Stimulated activated CD8-positive, alpha-beta memory T cell treated with anti-CD3 and anti-CD28 coated beads, Interleukin-15, amount 100 ng/mL, for 1 hour (primary cell): ENCODE results near the gene ARL15.
"Not testable (repeated sequence)": the region's sequence is repeated elsewhere in the genome, so short reads cannot be mapped to it uniquely, and the experiment has no call there.

Experiments used
- DNase-seq: peaks from one replicate; pipeline ENCODE4 v3.0.0-alpha.2; 2020; ENCODE audit warnings: low read depth

ARL15 gene

DNA sequence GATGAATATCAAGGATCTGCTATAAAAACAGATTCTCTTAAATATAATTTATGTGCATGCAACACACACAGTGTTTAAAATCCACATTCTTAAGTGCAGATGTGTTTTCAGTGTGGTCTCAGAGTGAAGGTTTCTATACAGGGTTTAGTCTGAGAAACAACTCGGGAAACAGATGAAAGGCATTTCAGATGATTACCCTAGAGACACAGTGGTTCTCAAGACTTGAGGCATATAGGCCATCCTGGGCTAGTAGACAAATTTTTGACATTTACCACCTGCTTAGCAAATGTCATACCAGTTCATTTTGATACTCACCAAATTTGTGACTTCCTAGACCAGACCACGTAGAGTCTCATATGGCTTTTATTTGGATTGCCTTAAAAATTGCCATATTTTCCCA is 216.5 kb downstream of the ARL15 start:
- DNase-seq, result no peak

DNA sequence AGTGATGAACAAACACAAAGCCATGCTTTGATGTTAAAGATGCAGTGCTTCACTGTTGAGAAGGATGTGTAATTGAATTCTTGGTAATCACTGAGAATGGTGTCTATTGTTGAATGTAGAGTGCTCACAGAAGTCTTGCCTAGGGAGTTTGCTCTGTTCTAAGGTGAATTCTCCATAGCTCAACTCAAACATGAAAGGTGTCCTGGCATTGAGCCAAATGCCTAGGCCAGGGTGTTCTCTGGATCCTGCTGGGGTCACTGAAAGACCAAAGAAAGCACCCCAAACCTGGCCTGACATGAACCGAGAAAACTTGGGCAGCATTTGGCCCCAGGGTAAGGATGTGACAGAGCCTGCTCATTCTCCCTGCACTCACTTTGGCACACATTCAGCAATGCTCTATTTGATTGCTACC is 217.3 kb downstream of the ARL15 start:
- DNase-seq, result no peak

DNA sequence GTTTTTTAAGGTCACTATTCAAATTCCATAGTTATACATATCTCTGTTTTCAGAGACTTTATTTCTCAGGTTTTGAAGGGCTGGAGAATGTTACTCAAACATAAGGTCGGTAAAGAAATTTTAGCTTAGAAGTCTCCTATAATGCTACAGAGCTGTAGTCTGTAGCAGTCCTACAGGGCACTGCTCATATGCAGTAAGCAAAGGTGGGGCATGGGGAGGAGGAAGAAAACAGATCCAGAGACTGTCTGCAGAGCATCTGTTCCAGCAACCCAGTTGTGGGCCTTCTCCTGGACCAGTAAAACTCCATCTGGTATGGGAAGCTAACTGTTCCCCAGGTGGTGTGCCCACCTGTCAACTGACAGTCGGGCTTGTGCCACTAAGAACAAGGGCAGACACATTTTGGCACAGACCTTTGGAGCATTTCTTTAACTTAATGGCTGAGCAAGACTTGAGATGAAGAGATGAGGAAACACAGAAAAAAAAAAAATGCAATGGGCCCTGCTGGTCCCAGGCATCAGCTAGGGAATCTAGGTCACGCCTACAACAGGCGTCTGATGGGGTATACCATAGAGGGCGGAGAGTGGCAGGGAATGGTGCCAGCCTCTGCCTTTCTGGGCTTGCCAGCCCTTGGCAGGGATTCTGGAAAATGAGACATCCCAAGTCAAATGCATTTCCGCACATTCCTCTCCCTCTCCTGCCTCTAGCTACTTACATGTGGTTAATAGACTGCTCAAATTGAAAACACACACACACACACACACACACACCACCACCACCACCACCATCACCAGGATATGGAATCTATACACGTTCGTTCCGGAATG is 218.9 kb downstream of the ARL15 start:
- no peak for DNase-seq

DNA sequence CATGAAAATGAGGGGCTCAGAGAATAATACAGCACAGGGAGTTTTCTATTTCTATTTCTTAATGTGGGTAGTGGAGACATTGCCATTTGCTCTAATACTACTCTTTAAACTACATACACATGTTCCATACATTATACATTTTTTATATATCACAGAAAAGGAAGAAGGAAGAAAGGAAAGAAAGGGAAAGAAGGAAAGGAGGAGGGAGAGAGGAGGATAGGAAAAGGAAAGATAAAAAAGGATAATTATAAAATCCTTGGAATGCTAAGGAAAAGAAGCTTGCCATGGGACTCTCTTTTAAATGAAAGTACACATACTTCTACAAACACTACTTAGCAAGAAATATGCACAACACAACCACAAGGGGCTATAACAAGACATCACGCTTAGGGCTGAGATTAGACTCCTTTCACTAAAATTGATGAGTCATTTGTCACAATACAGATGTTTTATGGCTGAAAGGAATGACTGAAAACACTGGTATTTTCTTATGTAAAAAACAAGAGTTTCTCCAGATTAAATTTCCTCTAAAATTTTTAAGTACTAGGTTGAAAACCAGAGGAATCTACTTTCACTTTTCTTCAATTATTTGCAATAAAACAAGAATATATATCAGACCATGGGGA is 219.8 kb downstream of the ARL15 start:
- no peak for DNase-seq

DNA sequence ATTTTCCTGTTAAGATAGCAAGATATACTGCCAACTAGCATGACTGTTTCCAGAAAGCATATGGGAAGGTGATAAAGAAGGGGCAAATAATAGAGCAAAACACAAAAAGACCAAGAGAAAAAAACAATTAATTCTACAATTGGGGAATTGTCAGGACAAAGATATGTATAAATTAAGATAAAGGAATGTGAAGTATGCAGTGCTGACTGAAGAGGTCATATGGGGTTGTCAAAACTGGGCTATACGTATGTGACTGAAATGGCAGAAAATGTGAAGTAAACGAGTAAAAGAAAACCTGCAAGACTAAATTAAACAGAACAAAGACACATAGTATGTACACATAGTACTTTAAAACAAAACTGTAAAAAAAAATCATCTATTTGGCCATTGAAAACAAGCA is 222.3 kb downstream of the ARL15 start:
- no peak for DNase-seq

DNA sequence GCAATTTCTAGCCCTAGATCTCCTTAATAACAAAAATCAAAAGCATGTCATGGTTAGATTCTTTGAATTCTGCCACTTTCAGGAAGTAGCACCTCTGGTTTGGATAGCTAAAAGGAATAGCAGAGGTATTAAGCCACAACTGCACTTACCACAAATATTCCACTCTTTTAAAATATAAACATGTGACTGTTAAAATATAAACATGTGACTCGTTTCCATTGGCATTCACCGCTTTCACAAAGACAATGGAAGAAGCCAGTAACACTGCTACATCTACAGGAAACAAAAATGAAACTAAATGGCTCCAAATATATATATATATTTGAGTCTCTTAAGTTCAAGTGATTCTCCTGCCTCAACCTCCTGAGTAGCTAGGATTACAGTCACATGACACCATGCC is 222.9 kb downstream of the ARL15 start:
- DNase-seq, result no peak

DNA sequence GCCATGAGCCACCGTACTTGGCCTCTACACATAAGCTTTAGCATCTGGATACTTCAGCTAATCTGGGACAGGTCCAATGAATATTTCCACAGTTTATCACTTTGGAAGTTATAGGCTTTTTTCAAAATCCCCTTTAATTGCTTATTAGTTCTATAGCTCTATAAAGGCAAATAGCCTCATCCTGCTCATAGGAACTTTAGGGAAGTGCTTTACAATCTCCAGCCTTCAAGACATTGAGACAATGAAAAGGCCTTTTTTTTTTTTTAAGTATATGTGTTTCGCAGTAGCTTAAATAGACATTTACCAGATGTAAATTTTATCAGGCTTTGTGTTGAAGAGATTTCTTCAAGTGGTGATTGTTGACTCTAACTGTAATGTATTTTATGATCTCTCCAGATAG is 224.2 kb downstream of the ARL15 start:
- no peak for DNase-seq

DNA sequence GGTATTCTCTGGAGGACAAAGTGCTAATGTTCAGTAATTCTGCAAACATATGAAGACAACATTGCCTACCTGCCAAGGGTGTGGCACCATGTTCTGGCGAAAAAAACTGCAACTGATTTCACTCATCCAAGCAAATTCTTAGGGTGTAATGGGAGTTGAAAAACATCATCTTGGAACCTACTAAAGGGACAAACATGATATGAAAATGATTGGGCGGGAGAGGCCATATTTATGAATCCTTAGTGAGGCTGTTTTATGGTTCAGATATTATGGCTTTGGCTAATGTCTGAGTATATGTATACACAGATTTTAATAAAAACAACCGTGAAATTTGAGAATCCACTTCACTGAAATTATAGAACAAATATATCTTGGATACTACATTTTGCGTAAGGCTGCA is 225.7 kb downstream of the ARL15 start:
- DNase-seq, result no peak

DNA sequence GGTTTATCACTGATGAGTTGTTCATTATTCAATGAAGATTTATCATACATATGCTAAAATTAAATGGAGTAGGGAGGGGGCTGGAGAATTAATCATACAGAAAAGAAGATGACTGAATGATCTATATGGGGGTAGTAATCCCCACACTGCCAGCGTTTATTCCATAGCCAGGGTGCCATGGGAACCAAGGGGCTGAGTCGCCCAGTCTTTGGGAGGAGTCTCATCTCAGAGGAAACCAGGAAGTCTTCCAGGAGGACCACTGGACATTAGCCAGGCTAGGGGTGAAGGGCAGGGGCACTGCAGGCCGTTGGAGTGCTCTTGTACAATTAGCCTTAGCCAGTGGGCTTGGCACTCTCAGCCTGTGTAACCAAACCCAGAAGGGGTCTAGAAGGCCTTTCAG is 226.5 kb downstream of the ARL15 start:
- no peak for DNase-seq

DNA sequence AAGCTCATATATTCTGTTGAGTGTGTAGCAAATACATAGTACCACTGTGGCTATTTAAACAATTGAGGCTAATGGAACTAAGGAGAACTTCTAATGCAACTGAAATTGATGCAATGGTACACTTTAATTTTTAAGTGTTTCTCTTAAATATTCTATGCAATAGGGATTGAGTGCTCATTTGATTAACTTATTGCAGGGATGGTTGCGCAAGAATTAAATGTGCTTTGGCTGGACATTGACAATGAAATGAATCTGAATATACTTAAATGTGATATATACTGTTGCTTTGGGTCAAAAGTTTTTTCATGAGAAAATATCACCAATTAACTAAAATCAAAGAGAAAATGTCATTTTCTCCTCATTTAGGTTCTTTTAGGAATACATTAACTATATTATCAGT is 227.1 kb downstream of the ARL15 start:
- DNase-seq, result no peak

DNA sequence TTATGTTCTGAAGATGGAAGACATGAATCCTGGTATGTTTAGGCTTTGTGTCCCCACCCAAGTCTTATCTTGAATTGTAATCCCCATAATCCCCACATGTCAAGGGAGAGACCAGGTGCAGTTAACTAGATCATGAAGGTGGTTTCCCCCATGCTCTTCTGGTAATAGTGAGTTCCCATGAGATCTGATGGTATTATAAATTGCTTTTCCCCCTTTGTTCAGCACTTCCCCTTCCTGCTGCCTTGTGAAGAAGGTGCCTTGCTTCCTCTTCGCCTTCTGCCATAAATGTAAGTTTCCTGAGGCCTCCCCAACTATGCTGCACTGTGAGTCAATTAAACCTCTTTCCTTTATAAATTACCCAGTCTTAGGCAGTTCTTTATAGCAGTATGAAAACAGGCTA is 229.0 kb downstream of the ARL15 start:
- no peak for DNase-seq

DNA sequence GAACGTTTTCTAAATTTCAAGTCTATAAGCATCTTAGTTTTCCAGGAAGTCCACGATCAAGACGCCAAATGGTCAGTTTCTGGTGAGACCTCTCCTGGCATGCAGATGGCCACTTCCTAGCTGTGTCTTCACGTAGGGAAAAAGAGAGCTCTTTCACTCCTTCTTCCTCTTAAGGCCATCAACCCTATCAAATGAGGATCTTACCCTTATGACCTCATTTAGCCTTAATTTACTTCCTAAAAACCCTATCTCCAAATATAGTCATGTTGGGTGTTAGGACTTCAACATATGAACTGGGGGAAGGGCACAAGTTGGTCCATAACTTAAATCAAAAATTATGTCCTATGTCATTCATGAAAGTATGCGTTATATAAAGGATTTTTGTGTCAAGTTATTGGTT is 229.5 kb downstream of the ARL15 start:
- no peak for DNase-seq

DNA sequence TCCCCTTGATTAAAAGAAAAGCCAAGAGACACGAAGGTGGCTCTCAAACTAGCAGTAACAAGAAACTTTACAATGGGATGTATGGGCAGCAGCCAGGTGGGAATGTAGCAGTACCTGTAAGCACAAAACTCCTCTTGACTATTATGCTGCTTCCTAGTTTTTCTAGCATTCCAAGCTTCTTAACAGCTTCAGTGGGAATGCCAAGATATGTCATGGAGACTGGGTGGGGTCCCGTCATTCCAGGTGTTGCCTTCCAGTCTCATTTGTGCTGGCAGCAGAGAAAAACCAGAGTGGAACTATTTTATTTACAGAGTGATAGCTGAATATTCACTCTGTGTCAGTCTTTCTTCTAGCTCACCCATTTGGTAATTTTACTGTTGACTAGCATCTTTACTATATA is 236.6 kb downstream of the ARL15 start:
- no peak for DNase-seq

DNA sequence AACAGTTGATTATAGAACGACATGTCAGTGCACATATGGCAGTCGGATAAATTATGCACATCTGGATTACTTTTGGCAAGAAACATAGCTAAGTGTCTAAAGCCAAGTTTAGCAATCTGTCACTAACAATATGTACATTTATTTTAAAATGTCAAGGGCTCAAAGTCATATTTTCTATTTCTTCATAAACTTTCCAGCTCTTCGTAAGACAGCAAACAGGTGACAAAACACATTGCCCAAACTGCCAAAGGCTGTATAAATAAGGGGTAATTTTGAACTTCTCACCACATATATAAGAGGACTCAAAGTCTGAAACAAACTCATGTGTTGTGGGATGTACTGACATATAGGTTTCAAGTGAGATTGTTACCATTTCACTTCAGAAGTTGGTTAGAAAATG is 237.2 kb downstream of the ARL15 start:
- no peak for DNase-seq

DNA sequence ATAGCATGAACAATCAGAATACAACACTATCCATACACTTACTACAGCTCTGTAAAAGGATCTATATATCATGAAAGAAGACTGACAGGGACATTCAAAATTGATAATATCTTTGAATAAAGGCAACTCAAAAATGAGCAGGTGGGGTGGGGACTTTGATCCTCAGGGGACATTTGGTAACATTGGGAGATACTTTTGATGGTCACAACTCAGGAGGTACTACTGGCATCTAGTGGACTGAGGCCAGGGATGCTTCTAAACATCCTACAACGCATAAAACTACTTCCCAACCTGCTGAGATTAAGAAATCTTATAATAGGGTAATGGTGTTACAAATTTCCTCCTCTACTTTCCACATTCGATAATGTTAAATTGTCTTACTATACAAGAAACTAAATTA is 243.9 kb downstream of the ARL15 start:
- no peak for DNase-seq

DNA sequence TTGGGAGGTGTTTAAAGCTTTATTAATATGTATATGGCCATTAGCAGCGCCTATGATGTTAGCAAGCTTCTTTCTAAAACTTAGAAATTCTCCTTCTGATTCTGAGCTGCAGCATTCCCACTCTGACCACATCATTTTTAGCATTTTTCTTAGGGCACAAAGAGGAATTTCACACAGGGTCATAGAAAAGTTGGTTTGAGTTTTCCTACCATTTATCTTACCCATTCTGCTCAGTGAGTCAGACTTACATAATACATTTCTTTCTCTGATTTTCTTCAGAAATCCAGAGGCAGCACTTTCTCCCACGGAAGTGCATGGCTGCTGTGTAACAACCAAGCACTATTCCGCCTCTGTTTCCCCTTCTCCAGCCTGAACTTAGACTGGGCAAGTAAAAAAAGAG is 246.6 kb downstream of the ARL15 start:
- no peak for DNase-seq

DNA sequence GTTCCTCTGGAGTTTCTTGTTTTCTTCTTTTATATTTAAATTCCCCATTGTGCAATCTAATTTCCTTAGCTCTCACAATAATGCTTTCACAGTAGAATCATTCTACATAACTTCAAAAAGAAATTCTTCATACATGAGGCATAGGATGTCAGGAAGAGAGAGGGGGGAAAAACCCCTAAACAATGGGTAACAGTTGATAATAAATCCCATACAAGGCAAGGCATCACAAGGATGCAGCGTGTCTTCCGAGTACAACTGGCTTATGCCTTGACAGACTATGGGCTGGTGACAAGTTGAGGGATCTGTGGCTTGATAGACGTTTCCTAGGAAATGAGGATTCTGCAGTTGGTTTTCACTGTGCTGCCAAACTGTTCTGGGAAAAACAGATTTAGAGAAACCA is 247.4 kb downstream of the ARL15 start:
- DNase-seq, result no peak

DNA sequence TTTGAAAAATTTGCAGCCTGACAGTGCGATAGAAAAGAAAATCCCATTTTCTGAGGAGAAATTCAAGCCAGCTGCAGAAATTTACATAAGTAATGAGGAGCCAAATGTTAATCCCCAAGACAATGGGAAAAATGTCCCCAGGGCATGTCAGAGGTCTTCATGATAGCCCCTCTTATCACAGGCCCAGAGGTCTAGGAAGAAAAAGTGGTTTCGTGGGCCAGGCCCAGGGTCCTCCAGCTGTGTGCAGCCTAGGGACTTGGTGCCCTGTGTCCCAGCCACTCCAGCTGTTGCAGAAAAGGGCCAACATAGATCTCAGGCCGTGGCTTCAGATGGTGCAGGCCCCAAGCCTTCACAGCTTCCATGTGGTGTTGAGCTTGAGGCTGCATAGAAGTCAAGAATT is 249.5 kb downstream of the ARL15 start:
- not testable (repeated sequence) for DNase-seq

DNA sequence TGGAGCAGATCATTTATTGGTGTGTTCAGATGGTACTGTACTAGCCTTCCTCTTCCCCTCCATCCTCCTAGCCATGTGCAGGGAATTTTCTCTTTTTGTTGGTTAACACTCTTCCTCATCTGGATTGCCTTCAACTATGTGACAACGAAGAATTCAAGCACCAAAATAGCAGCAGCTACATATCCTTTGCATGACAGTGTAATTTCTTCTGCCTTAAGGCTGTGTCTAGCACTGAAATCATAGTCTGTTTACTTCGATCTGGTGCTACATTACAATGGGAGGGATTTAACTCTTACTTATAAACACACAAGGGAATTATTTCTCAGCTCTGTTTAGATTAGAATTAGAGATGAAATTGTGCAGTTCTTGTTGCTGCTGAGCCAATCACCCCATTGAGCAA is 260.4 kb downstream of the ARL15 start:
- no peak for DNase-seq

DNA sequence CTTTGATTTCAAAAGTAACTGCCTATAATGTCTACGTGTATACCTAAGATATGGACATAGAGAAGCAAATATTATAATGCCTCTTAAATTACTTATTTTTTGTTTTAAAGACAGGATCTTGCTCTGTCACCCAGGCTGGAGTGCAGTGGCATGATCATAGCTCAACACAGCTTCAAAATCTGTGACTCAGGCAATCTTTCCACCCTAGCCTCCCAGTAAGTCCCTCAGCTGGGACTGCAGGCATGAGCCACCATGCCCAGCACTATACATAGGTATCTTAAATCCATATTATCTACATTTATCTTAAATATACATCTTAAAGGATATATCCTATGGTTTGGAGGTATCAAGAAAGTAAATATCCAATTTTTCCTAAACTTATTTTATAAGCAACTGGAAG is 261.2 kb downstream of the ARL15 start:
- DNase-seq, result no peak

DNA sequence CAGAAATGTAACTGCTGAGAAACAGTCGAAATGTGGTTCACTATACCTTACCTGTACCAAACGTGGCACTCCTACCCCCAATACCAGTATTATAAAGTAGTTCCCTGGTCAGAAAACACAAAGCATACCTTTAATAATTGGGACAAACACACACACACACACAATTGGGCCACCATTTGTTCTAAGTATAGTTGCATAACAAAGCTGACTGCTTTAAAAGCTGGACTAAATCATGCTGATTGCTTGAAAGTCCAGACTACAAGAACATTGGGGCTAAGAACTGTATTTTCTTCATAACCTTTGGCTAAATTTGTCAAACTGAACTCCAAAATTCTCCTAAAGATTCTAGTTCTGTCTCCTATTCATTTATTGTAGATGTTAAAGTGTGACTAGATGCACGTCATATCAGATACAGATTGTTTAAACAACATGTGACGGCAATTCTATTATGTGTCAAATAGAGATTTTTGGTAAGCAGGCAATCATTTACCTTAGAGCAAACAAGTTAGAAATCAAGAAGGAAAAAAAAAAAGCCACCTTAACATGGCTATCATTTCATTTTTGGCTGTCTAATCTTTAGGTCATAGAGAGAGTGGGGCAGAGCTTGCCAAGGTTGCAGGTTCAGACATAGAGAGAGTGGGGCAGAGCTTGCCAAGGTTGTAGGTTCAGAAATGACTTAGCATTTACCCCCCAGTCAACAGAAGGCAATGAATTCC is 265.1 kb downstream of the ARL15 start:
- DNase-seq, result no peak

DNA sequence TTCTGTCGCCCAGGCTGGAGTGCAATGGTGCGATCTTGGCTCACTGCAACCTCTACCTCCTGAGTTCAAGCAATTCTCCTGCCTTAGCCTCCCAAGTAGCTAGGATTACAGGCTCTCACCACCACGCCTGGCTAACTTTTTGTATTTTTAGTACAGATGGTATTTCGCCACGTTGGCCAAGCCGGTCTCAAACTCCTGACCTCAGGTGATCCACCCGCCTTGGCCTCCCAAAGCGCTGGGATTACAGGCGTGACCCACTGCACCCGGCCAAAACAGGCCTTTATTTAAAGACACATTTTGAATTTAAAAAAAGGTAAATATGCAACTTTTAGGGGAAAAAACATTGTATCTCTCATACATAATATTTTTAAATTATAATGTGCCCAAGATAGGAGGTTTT is 266.1 kb downstream of the ARL15 start:
- DNase-seq, result not testable (repeated sequence)

DNA sequence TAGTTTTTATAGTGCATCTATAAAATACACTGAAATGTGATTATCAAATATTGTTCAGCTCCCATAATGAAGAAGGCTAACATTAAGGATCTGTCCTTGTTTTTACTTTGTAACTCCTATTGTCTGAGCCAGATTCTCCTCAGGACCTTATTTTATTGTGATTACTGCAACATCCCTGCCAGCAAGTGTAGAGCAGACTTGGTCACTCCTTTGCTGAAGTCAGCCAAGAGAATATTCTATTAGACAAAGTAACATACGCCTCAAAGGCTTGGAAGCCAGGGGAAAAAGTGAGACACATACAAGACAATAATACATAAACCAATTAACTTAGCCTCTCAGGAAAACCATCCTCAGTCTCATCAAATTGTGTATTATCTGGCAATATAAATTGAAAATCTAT is 269.6 kb downstream of the ARL15 start:
- no peak for DNase-seq
